Activated CD4-positive, alpha-beta memory T cell treated with anti-CD3 and anti-CD28 coated beads, Interleukin-2, amount 10 ng/mL, durations not matched to agents 7 days and 5 days (primary cell): ENCODE results near the gene C6orf15. TPM values are rescaled to one million over a fixed set of nuclear protein-coding genes. Genes with fewer than 3 reads are reported as not detected.

Experiments
- CTCF ChIA-PET: fragments of 350-600 bp; sonication (Branson Sonifier 250); formaldehyde crosslinking; loops from one replicate; lab custom pipeline; 2021; ENCODE audit warnings: antibody characterized with exemption, inconsistent platforms; lab: Charles Lee
- POLR2A ChIA-PET: fragments of 350-600 bp; sonication (Branson Sonifier 250); formaldehyde crosslinking; loops from one replicate; lab custom pipeline; 2021; ENCODE audit warnings: antibody characterized with exemption; lab: Charles Lee
- DNase-seq: peaks from one replicate; pipeline ENCODE4 v3.0.0-alpha.2; 2020
- H3K27ac Mint-ChIP-seq: one replicate; pipeline ENCODE4 v1.8.0; 2021; ENCODE audit warnings: mild to moderate bottlenecking, mixed read lengths
- H3K27me3 Mint-ChIP-seq: one replicate; pipeline ENCODE4 v1.8.0; 2021; ENCODE audit warnings: mixed read lengths
- H3K36me3 Mint-ChIP-seq: one replicate; pipeline ENCODE4 v1.8.0; 2021; ENCODE audit warnings: low read depth, mixed read lengths
- H3K4me1 Mint-ChIP-seq: one replicate; pipeline ENCODE4 v1.8.0; 2021; ENCODE audit warnings: mixed read lengths
- H3K4me3 Mint-ChIP-seq: one replicate; pipeline ENCODE4 v1.8.0; 2021; ENCODE audit warnings: mild to moderate bottlenecking, mixed read lengths
- H3K9me3 Mint-ChIP-seq: one replicate; pipeline ENCODE4 v1.8.0; 2021; ENCODE audit warnings: mixed read lengths
- total RNA-seq, 2 experiments: library from RNA; stranded (reverse); gene quantifications; one replicate each; pipeline ENCODE4 v1.2.3, GENCODE V29; 2021

C6orf15 gene
- total RNA-seq, 2 experiments from 2014 or later, result not detected

DNA sequence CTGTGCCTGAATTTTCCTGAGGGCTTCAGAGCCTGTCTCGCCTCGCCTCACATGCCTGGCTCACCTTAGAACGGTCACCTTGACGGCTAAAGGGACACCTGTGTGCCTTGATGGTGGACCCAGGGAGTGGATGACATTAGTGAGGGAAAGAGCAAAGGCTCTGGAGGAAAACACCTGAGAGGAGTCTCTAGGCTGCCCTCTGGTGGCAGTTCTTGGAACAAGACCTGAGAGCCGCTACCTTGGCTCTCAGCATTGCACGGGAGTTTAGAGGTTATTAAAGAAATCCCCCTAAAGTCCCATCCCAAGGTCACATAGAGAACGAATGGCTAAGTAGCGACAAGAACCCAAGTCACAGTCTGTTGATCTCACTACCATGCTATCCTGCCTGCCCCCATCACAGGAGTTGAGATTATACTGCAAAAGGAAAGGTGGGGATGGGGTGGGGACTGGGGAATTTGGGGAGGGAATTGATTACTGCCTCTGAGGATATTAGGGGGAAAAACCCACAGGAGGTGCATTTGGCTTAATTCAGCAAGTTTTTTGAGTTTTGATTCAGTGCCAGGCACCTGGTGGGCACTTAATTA, 15.8 kb upstream of the C6orf15 start:
- H3K4me3 Mint-ChIP-seq, result no peak overlapping the region
- no peaks in the 10 kb centered on the region for H3K9me3 Mint-ChIP-seq
- ChIA-PET CTCF (interaction anchor here (0.6 to 5.5 kb wide), 10 partner anchors 9 to 238 kb away, joined by 3 to 30 read pairs (median 4); partner anchors contain the start of gene PSORS1C1), POLR2A (interaction anchor here (0.6 kb wide), 1 partner anchor 17 kb away, joined by 3 read pairs; no protein-coding TSS in a partner anchor)
- no peaks in the 10 kb centered on the region for H3K36me3 Mint-ChIP-seq
- peaks cover 22% of the 10 kb centered on the region for H3K27me3 Mint-ChIP-seq
- no peaks in the 10 kb centered on the region for H3K4me1 Mint-ChIP-seq
- no peak overlapping the region for H3K27ac Mint-ChIP-seq
- peak; percentile 78 for DNase-seq

DNA sequence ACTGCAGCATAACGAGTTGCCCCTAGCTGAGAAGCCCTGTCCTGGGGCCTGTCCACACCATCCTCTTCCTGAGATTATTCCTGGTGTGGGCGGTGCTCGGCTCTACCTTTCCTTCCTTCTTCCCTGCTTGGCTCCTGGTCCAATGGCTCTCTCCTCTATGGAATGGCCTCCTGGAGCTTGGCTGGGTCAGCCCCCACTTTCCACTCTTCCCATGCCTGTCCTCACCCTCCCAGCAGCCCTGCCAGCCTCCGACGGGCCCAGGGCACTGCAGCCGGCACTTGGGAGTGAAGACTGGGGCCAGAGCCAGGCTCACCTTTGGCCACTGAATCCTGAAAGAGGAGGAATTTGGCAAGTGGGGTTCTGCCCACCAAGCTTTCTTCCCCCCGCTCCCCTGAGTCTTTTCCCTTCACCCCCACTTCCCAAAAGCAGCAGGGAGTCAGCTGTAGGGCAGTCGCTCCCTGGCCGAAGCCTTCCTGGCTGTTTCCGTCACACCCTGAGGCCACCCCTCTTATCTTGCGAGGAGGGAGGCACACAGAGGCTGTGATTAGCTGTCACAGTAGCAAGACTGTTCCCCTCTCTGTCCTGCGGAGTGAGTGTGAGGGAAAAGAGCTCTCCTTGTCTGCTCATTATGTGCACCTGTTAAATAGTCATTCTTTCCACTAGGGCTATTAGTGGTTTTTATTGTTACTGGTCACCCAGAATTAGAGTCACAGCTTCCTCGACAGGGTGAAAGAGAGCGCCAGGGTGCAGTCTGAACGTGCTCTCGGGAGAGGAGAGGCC, 14.2 kb upstream of the C6orf15 start:
- H3K4me3 Mint-ChIP-seq, result no peak overlapping the region
- no peaks in the 10 kb centered on the region for H3K36me3 Mint-ChIP-seq
- H3K9me3 Mint-ChIP-seq, result no peaks in the 10 kb centered on the region
- no peak overlapping the region for H3K27ac Mint-ChIP-seq
- H3K4me1 Mint-ChIP-seq, result no peaks in the 10 kb centered on the region
- ChIA-PET CTCF (interaction anchor here (0.7 to 5.5 kb wide), 5 partner anchors 9 to 266 kb away, joined by 3 to 30 read pairs (median 3); partner anchors contain the start of gene PSORS1C1), POLR2A (no interaction called here)
- H3K27me3 Mint-ChIP-seq, result peaks cover 22% of the 10 kb centered on the region
- DNase-seq, result no peak

DNA sequence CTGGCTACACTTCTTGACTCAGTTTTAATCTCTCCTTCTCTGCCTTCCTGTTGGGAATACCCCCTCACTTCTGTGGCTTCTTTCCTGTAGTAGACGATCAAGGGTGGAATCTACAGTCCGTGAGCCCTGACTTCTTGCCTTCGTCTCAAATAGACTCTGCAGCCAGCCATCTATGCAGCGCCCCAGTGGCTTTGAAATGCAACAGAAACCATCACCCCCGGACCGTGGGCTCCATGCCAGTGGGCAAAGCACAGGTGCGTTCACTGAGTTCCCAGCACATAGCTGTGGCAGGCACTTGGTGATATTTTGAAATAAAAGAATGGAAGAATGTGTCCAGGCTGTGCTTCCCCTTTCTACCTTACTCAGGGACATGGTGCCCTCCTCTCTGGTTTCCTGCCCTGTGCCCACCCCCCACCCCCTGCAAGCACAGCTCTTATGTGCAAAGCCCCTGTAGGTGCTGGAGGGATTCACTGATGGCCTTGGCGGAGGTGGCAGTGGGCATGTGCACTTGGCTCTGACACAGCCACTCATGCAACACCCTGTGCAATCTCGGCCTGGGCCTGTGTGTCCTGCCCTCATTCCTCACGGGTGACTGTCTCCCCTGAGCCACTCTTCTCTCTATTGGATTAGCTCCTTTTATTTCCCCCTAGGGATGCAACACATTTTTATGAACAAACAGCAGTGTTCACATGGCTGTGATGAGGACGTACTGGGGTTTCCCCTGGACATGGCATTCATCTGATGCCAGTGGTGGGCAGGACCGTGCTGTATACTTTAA, 13.4 kb upstream of the C6orf15 start:
- ChIA-PET POLR2A (no interaction called here), CTCF (interaction anchor here (0.7 kb wide), 1 partner anchor 10 kb away, joined by 3 read pairs; no protein-coding TSS in a partner anchor)
- Mint-ChIP-seq H3K9me3 (no peaks in the 10 kb centered on the region), H3K36me3 (no peaks in the 10 kb centered on the region), H3K4me3 (no peak overlapping the region), H3K27me3 (peaks cover 22% of the 10 kb centered on the region), H3K4me1 (no peaks in the 10 kb centered on the region), H3K27ac (no peak overlapping the region)
- no peak for DNase-seq

DNA sequence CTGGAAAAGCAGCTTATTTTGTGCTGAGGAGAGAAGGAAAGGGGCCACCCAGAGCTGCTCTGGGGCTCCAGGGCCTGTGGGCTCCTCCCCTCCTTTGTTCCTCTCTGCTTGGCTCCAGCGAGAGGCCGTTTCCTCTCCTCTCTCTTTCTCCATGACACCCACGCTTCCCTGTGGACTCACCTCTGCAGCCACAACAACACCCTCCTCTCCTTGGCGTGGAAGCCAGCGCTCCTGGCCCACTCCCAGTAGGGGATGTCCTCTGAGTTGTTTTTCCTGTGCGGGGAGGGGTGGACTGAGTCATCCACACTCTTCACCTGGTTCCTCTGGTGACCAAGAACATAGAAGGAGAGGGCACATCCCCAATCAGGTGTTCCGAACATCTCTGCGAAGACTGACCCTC, 12.8 kb upstream of the C6orf15 start:
- peaks cover 21% of the 10 kb centered on the region for H3K27me3 Mint-ChIP-seq
- H3K9me3 Mint-ChIP-seq, result no peaks in the 10 kb centered on the region
- ChIA-PET POLR2A (no interaction called here), CTCF (no interaction called here)
- H3K36me3 Mint-ChIP-seq, result no peaks in the 10 kb centered on the region
- DNase-seq, result no peak
- H3K4me3 Mint-ChIP-seq, result no peak overlapping the region
- no peaks in the 10 kb centered on the region for H3K4me1 Mint-ChIP-seq
- no peak overlapping the region for H3K27ac Mint-ChIP-seq

DNA sequence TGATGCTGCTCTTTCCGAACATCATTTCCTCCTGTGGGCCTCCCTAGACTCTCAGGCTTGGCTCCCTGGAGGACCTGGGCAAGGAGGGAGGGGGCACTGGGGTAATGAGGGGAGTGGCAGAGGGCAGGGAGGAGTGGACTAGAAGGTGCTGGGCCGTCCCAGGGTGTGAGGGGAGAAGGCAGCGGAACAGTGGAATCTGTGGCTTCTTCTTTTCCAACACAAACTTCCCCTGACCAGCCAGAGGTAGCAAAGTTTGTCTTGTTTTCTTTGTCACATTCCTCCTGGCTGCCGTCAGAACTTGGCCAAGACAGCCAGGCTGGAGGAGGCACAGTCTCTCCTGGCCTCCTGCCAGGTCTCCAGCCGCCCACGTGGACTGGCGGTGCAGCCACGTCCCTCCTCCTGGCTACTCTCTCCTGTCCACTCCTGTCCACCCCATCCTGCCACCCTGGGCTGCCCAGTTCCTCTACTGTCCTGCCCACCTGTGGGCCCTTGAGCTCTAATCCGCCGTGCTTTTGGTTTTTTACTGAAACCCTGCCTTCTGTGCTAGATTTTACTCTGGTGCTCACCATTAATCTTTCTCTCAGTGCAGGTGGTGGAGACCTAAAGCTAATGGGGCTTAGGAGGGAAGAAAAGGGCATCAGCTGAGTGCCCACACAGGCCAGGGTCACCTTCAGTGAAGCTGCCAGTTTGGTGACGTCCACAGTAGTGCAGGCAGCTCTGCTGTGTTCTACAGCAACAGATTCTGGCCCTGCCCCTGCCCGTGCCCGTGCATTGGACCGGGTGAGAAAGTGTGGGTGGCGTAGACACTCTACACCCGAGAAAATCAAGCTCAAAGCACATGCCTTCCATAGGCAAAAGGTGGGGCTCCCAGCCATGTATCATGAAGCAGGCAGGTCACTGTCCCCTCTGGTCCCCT, 10.7 kb upstream of the C6orf15 start:
- Mint-ChIP-seq H3K27ac (no peak overlapping the region), H3K9me3 (no peaks in the 10 kb centered on the region), H3K4me1 (no peaks in the 10 kb centered on the region), H3K36me3 (no peaks in the 10 kb centered on the region), H3K27me3 (peaks cover 15% of the 10 kb centered on the region), H3K4me3 (no peak overlapping the region)
- no peak for DNase-seq
- ChIA-PET CTCF (no interaction called here), POLR2A (no interaction called here)

DNA sequence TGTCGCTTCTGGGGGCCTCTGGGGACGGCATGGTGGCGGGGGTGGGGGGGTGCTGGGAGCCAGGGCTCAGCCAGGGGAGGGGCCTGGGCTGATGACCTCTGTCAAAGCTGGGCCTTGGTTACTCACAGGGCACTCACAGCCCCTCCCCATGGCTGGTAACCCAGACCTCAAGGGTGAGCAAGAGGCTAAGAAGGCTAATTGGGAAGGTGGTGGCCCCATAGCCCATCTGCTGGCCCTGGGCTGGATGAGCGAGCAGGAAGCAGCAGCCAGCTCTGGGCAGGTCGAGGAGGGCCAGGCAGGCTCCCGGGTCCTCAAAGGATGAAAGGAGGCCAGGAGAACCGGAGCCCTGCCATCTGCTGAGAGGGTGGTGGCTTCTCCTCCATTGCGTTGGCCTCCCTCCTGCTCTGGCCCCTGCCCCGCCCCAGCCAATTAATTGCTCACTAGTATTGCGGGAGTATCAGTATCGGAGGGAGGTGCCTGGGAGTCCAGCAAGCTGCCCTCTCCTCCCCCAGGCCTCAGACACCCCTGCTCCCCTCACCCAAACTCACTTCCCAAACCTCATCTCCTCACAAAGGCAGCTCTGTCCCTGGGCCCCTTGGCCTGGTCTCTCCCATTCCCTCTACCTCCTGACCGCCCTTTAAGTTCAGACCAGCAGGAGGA, 8.9 kb upstream of the C6orf15 start:
- POLR2A ChIA-PET, result no interaction called here
- CTCF ChIA-PET, result interaction anchor here (1.0 kb wide), 1 partner anchor 34 kb away, joined by 3 read pairs; no protein-coding TSS in a partner anchor

DNA sequence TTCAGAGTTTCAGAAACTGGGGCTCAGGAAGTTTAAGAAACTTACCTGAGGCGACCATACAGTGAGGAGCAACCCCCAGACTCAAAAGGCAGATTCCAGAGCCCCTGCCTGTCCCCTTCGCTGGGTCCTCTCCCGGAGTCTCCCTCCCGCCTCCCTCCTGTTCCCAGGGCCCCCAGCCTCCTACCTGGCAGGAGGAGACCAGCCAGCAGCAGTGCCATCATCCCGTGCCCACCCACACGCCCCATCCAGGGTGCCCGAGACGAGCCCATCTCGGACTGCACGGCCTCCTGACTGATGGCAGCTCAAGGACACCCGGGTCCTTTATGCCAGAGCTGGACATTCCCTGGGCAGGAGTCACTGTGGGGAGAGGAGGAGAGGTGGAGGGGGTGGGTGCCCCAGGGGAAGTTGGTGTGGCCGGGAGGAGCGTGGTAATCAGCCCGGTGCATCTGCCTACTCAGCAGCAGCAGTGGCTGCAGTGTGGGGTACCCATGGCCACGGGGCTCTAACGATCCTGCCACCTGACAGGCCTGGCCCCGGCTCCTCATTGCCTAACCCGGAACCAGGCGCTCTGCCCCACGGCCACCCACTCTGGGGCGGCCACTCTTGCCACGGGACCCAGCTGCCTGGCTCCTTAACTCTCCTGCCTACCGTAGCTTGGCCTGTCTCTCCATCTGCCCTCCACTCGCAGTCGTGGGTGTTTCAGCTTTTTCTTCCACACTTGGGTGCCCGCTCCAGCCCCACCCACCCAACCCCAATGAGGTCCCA, 8.0 kb upstream of the C6orf15 start, which contains the start of gene CDSN:
Gene CDSN (minus strand): TSS at position 296 of the 765 bp plus-strand sequence. CDS start 27 bp downstream, at position 269.
- no peak for DNase-seq
- Mint-ChIP-seq H3K36me3 (no peaks in the 10 kb centered on the region), H3K9me3 (no peaks in the 10 kb centered on the region), H3K27me3 (peaks cover 21% of the 10 kb centered on the region), H3K27ac (no peak within 1 kb of the TSS), H3K4me1 (no peaks in the 10 kb centered on the region), H3K4me3 (no peak within 1 kb of the TSS)
- ChIA-PET POLR2A (no interaction called here), CTCF (no interaction called here)

More for the DNA sequence above, 8.9 kb upstream of the C6orf15 start:
- Mint-ChIP-seq H3K36me3 (no peaks in the 10 kb centered on the region), H3K4me3 (no peak overlapping the region), H3K4me1 (no peaks in the 10 kb centered on the region), H3K27ac (no peak overlapping the region), H3K27me3 (peaks cover 15% of the 10 kb centered on the region), H3K9me3 (no peaks in the 10 kb centered on the region)
- no peak for DNase-seq

DNA sequence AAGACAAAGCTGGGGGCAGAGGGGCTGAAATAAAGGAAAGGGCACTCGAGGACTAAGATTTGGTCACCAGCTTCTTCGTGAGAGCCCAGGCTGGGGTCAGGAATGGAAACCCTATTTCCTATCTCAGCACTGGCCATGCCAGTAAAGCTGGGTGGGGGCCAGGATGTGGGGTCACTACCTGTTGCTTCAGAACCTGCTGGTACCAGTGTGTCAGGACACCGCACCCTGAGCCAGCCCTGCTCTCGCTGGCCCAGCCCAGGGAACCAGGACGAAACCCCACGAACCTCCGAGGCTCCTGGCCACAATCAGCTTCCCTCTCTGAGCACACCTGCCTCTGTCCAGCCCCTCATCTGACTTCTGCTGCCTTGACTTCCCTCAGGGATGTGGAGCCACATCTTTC, 5.8 kb upstream of the C6orf15 start:
- Mint-ChIP-seq H3K27ac (no peak overlapping the region), H3K27me3 (peaks cover 19% of the 10 kb centered on the region)
- POLR2A ChIA-PET, result no interaction called here

DNA sequence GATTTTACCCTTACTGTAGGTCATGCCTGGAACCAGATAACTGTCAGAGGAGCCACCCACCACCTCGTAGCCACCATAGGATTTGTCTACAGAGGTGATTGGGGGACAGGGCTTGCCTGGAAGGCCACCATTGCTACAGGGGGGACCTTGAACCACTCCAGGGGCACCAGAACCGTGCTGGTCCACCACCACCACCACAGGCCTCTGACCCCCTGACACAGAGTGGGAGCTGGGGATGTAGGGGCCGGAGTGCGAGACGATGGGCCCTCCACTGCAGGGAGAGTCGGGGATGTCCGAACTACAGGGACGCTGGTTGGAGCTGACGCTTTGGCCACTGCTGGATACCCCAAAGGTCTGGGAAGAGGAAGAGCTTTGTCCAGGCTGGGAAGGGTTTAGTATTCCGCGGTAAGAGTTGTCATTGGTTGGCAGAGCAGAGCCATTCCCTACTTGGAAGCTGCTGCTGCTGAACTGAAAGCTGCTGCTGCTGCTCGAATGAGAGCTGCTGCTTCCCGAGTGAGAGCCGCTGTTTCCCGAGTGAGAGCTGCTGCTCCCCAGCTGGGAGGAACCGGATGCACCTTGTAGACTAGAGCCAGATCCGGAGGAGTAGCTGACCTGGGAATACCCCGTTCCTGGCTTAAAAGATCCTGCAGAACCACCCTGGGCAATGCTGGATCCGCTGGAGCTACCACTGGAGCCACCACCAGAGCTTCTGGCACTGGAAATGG, 4.4 kb upstream of the C6orf15 start:
- Mint-ChIP-seq H3K4me1 (no peaks in the 10 kb centered on the region), H3K27me3 (peaks cover 23% of the 10 kb centered on the region), H3K27ac (no peak overlapping the region), H3K36me3 (no peaks in the 10 kb centered on the region), H3K9me3 (no peaks in the 10 kb centered on the region), H3K4me3 (no peak overlapping the region)
- ChIA-PET POLR2A (no interaction called here), CTCF (interaction anchor here (1.1 to 5.0 kb wide), 3 partner anchors 9 to 29 kb away, joined by 3 to 30 read pairs (median 4); no protein-coding TSS in a partner anchor)
- no peak for DNase-seq

More for the DNA sequence above, 5.8 kb upstream of the C6orf15 start:
- CTCF ChIA-PET, result interaction anchor here (0.7 to 5.0 kb wide), 3 partner anchors 11 to 58 kb away, joined by 3 to 30 read pairs (median 3); no protein-coding TSS in a partner anchor
- H3K36me3 Mint-ChIP-seq, result no peaks in the 10 kb centered on the region
- no peak overlapping the region for H3K4me3 Mint-ChIP-seq
- no peak for DNase-seq
- no peaks in the 10 kb centered on the region for H3K9me3 Mint-ChIP-seq
- H3K4me1 Mint-ChIP-seq, result no peaks in the 10 kb centered on the region

DNA sequence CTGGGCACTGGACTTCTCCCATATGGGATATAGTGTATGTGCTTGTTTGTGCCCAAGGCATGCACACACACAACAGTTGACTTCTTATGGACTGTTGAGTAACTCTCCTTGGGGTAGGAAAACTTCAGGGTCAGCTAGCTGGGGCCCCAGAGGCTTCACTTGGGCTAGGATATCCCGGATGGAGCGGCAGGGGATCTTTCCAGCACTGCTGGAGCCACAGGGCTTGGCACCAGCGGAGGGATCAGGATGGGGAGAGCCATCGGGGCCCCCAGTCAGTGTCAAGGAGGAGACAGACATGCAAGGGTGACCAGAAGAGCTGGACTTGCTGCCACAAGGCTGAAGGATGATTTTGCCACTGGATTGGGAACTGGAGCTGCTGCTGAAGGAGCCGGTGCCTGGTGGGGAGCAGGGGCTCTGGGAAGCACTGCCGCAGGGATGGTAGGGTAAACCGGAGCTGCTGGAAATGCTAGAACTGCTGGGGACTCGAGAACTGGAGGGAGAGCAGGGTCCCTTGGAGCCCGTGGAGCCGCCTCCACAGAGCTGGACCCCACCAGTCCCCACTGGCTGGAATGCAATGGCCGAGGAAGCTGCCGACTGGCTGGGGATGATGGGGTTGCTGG, 3.7 kb upstream of the C6orf15 start:
- ChIA-PET CTCF (interaction anchor here (0.9 to 5.0 kb wide), 4 partner anchors 10 to 29 kb away, joined by 3 to 30 read pairs (median 4); no protein-coding TSS in a partner anchor), POLR2A (no interaction called here)
- no peak overlapping the region for H3K27ac Mint-ChIP-seq
- H3K4me3 Mint-ChIP-seq, result no peak overlapping the region
- no peaks in the 10 kb centered on the region for H3K9me3 Mint-ChIP-seq
- no peak for DNase-seq
- peaks cover 24% of the 10 kb centered on the region for H3K27me3 Mint-ChIP-seq
- no peaks in the 10 kb centered on the region for H3K36me3 Mint-ChIP-seq
- H3K4me1 Mint-ChIP-seq, result no peaks in the 10 kb centered on the region
